ENCODE results near the gene PSMB10.

PSMB10 gene

GRCh38 chr16:67930678-67931211 lies 5.9 kb downstream of the PSMB10 start:
- no peak for DNase-seq (ENCODE audit: low spot score)
- Histone ChIP-seq H3K79me1 (ENCODE audit: low read depth, low read length) (no peaks in the 10 kb centered on the region), H3K4me3 (ENCODE audit: low read length in 2 of 2) (peak overlapping the region in 1 of 2 donors; percentile 61)

DNA sequence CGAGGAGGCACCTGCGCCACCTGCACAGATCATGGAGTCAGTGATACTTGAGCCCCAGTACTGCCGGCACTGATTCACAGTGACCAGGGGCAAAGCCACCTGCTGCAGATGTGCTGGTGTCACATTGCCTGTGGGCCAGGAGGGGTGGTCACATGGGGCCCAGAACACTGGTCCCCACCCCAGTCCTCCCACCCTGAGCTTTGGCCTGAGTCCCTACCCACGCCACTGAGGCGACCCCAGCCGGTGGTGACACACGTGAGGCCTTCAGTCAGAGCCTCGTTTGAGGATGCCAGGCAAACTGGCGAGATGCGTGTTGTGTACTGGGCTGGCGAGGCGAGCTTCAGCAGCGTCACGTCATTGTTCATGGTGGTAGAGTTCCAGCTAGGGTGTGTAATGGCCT lies 6.5 kb downstream of the PSMB10 start:
- Histone ChIP-seq H3K27me3 (ENCODE audit: control insufficient read depth in 3 of 3, insufficient read depth in 3 of 3, low read depth in 1 of 3, low read length in 3 of 3) (peaks cover 0 to 4% (median 0%) of the 10 kb centered on the region in 3 experiments), H3K18ac (ENCODE audit: low read length) (no peak overlapping the region), H2BK5ac (ENCODE audit: low read length) (no peak overlapping the region), H3K79me1 (ENCODE audit: low read depth, low read length) (no peaks in the 10 kb centered on the region), H3K4ac (ENCODE audit: low read length) (no peak overlapping the region), H3K14ac (ENCODE audit: low read length) (no peak overlapping the region), H3K4me1 (ENCODE audit: control insufficient read depth in 2 of 2, insufficient read depth in 1 of 2, low read depth in 1 of 2, low read length in 2 of 2) (peaks cover 3 to 7% of the 10 kb centered on the region in 2 donors), H2BK120ac (ENCODE audit: low read depth, low read length) (no peak overlapping the region), H2AFZ (ENCODE audit: low read length) (no peak overlapping the region), H3K9ac (ENCODE audit: low read depth, low read length, poor library complexity) (no peak overlapping the region), H3K4me2 (ENCODE audit: insufficient read depth, low read length, poor library complexity, severe bottlenecking) (no peak overlapping the region), H3K23ac (ENCODE audit: low read depth, low read length, poor library complexity) (peak overlapping the region; percentile 52), H4K91ac (ENCODE audit: low read depth, low read length, poor library complexity) (no peak overlapping the region), H4K8ac (ENCODE audit: low read depth, low read length) (no peak overlapping the region), H2BK15ac (ENCODE audit: low read length) (no peak overlapping the region), H2BK12ac (ENCODE audit: low read length) (no peak overlapping the region), H3K4me3 (ENCODE audit: low read length in 2 of 2) (no peak overlapping the region), H3K36me3 (replicated peaks in 1 of 2; ENCODE audit: control insufficient read depth in 2 of 2, insufficient read depth in 2 of 2, low read length in 2 of 2) (peaks cover 15 to 60% of the 10 kb centered on the region in 2 donors), H3K9me3 (replicated peaks in 1 of 2; ENCODE audit: control insufficient read depth in 2 of 2, insufficient read depth in 1 of 2, low read depth in 1 of 2, low read length in 2 of 2) (peaks cover 0 to 2% of the 10 kb centered on the region in 2 donors), H2AK5ac (ENCODE audit: low read depth, low read length) (no peak overlapping the region), H3K27ac (replicated peaks; ENCODE audit: low read length) (no peak overlapping the region)
- no CpG with 5 or more reads among the region's 14 CpGs for WGBS, 2 donors (ENCODE audit: extremely low coverage in 2 of 2, insufficient read length in 2 of 2, insufficient replicate concordance in 1 of 2)
- no peak for DNase-seq (ENCODE audit: low spot score)

More at GRCh38 chr16:67930678-67931211, 5.9 kb downstream of the PSMB10 start:
- Histone ChIP-seq H3K4me1 (ENCODE audit: control insufficient read depth in 2 of 2, insufficient read depth in 1 of 2, low read depth in 1 of 2, low read length in 2 of 2) (peaks cover 3 to 10% of the 10 kb centered on the region in 2 donors), H3K27me3 (ENCODE audit: control insufficient read depth in 3 of 3, insufficient read depth in 3 of 3, low read depth in 1 of 3, low read length in 3 of 3) (peaks cover 0 to 4% (median 0%) of the 10 kb centered on the region in 3 experiments), H3K9ac (ENCODE audit: low read depth, low read length, poor library complexity) (no peak overlapping the region), H3K23ac (ENCODE audit: low read depth, low read length, poor library complexity) (peak overlapping the region; percentile 52), H2AFZ (ENCODE audit: low read length) (no peak overlapping the region), H3K4ac (ENCODE audit: low read length) (no peak overlapping the region), H3K14ac (ENCODE audit: low read length) (no peak overlapping the region), H2BK12ac (ENCODE audit: low read length) (no peak overlapping the region), H3K36me3 (replicated peaks in 1 of 2; ENCODE audit: control insufficient read depth in 2 of 2, insufficient read depth in 2 of 2, low read length in 2 of 2) (peaks cover 15 to 60% of the 10 kb centered on the region in 2 donors), H3K4me2 (ENCODE audit: insufficient read depth, low read length, poor library complexity, severe bottlenecking) (no peak overlapping the region), H2BK5ac (ENCODE audit: low read length) (no peak overlapping the region), H4K8ac (ENCODE audit: low read depth, low read length) (no peak overlapping the region), H2BK120ac (ENCODE audit: low read depth, low read length) (no peak overlapping the region), H3K27ac (replicated peaks; ENCODE audit: low read length) (no peak overlapping the region), H3K18ac (ENCODE audit: low read length) (no peak overlapping the region), H3K9me3 (replicated peaks in 1 of 2; ENCODE audit: control insufficient read depth in 2 of 2, insufficient read depth in 1 of 2, low read depth in 1 of 2, low read length in 2 of 2) (peaks cover 0 to 2% of the 10 kb centered on the region in 2 donors), H4K91ac (ENCODE audit: low read depth, low read length, poor library complexity) (no peak overlapping the region), H2AK5ac (ENCODE audit: low read depth, low read length) (no peak overlapping the region), H2BK15ac (ENCODE audit: low read length) (no peak overlapping the region)
- WGBS, 2 donors (ENCODE audit: extremely low coverage in 2 of 2, insufficient read length in 2 of 2, insufficient replicate concordance in 1 of 2) = no CpG with 5 or more reads among the region's 17 CpGs

DNA sequence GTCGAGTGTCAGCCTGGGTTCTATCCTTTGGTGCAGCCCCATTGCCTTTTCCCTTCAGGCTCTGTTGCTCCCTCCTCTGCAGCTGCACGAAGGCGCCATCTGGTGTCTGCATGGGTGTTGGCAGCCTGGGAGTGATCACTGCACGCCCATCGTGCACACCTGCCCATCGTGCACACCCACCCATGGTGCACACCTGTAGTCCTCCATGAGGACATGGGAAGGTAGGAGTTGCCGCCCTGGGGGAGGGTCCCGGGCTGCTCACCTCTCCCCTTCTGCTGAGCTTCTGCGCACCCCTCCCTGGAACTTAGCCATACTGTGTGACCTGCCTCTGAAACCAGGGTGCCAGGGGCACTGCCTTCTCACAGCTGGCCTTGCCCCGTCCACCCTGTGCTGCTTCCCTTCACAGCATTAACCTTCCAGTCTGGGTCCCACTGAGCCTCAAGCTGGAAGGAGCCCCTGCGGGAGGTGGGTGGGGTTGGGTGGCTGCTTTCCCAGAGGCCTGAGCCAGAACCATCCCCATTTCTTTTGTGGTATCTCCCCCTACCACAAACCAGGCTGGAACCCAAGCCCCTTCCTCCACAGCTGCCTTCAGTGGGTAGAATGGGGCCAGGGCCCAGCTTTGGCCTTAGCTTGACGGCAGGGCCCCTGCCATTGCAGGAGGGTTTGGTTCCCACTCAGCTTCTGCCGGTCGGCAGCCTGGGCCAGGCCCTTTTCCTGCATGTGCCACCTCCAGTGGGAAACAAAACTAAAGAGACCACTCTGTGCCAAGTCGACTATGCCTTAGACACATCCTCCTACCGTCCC lies 7.9 kb downstream of the PSMB10 start:
- Histone ChIP-seq H2BK12ac (ENCODE audit: low read length) (no peak overlapping the region), H3K9me3 (replicated peaks in 1 of 2; ENCODE audit: control insufficient read depth in 2 of 2, insufficient read depth in 1 of 2, low read depth in 1 of 2, low read length in 2 of 2) (peaks cover 0 to 2% of the 10 kb centered on the region in 2 donors), H3K18ac (ENCODE audit: low read length) (no peak overlapping the region), H2AK5ac (ENCODE audit: low read depth, low read length) (no peak overlapping the region), H3K4ac (ENCODE audit: low read length) (no peak overlapping the region), H3K79me1 (ENCODE audit: low read depth, low read length) (no peaks in the 10 kb centered on the region), H2BK5ac (ENCODE audit: low read length) (no peak overlapping the region), H3K27ac (replicated peaks; ENCODE audit: low read length) (no peak overlapping the region), H3K27me3 (ENCODE audit: control insufficient read depth in 3 of 3, insufficient read depth in 3 of 3, low read depth in 1 of 3, low read length in 3 of 3) (no peaks in the 10 kb centered on the region), H3K4me2 (ENCODE audit: insufficient read depth, low read length, poor library complexity, severe bottlenecking) (no peak overlapping the region), H3K23ac (ENCODE audit: low read depth, low read length, poor library complexity) (no peak overlapping the region), H4K91ac (ENCODE audit: low read depth, low read length, poor library complexity) (no peak overlapping the region), H2AFZ (ENCODE audit: low read length) (no peak overlapping the region), H3K14ac (ENCODE audit: low read length) (no peak overlapping the region), H3K4me3 (ENCODE audit: low read length in 2 of 2) (peak overlapping the region in 1 of 2 donors; percentile 32), H2BK15ac (ENCODE audit: low read length) (no peak overlapping the region), H3K4me1 (ENCODE audit: control insufficient read depth in 2 of 2, insufficient read depth in 1 of 2, low read depth in 1 of 2, low read length in 2 of 2) (no peaks in the 10 kb centered on the region), H4K8ac (ENCODE audit: low read depth, low read length) (no peak overlapping the region), H3K36me3 (replicated peaks in 1 of 2; ENCODE audit: control insufficient read depth in 2 of 2, insufficient read depth in 2 of 2, low read length in 2 of 2) (peaks cover 15 to 68% of the 10 kb centered on the region in 2 donors), H3K9ac (ENCODE audit: low read depth, low read length, poor library complexity) (no peak overlapping the region), H2BK120ac (ENCODE audit: low read depth, low read length) (no peak overlapping the region)
- peak; percentile 48 for DNase-seq (ENCODE audit: low spot score)
- no CpG with 5 or more reads among the region's 16 CpGs for WGBS, 2 donors (ENCODE audit: extremely low coverage in 2 of 2, insufficient read length in 2 of 2, insufficient replicate concordance in 1 of 2)

GRCh38 chr16:67928147-67928546 lies 8.5 kb downstream of the PSMB10 start:
- H4K91ac ChIP-seq (ENCODE audit: low read depth, low read length, poor library complexity) = no peak overlapping the region
- no peak overlapping the region for H2AK5ac ChIP-seq (ENCODE audit: low read depth, low read length)
- H3K14ac ChIP-seq (ENCODE audit: low read length) = no peak overlapping the region
- no peak overlapping the region for H3K9ac ChIP-seq (ENCODE audit: low read depth, low read length, poor library complexity)
- no peak overlapping the region for H3K18ac ChIP-seq (ENCODE audit: low read length)
- H2BK120ac ChIP-seq (ENCODE audit: low read depth, low read length) = no peak overlapping the region
- no peak overlapping the region for H3K27ac ChIP-seq (replicated peaks; ENCODE audit: low read length)
- H3K36me3 ChIP-seq (replicated peaks in 1 of 2; ENCODE audit: control insufficient read depth in 2 of 2, insufficient read depth in 2 of 2, low read length in 2 of 2) = peaks cover 17 to 71% of the 10 kb centered on the region in 2 donors
- H3K27me3 ChIP-seq (ENCODE audit: control insufficient read depth in 3 of 3, insufficient read depth in 3 of 3, low read depth in 1 of 3, low read length in 3 of 3) = no peaks in the 10 kb centered on the region
- no peak overlapping the region for H2BK12ac ChIP-seq (ENCODE audit: low read length)
- no peak overlapping the region for H2BK15ac ChIP-seq (ENCODE audit: low read length)
- H3K23ac ChIP-seq (ENCODE audit: low read depth, low read length, poor library complexity) = no peak overlapping the region
- no peaks in the 10 kb centered on the region for H3K4me1 ChIP-seq (ENCODE audit: control insufficient read depth in 2 of 2, insufficient read depth in 1 of 2, low read depth in 1 of 2, low read length in 2 of 2)
- no peak overlapping the region for H3K4me3 ChIP-seq (ENCODE audit: low read length in 2 of 2)
- WGBS, 2 donors (ENCODE audit: extremely low coverage in 2 of 2, insufficient read length in 2 of 2, insufficient replicate concordance in 1 of 2) = no CpG with 5 or more reads among the region's 7 CpGs
- no peak overlapping the region for H3K4me2 ChIP-seq (ENCODE audit: insufficient read depth, low read length, poor library complexity, severe bottlenecking)
- H4K8ac ChIP-seq (ENCODE audit: low read depth, low read length) = no peak overlapping the region
- peaks cover 0 to 2% of the 10 kb centered on the region in 2 donors for H3K9me3 ChIP-seq (replicated peaks in 1 of 2; ENCODE audit: control insufficient read depth in 2 of 2, insufficient read depth in 1 of 2, low read depth in 1 of 2, low read length in 2 of 2)
- peaks cover 3% of the 10 kb centered on the region for H3K79me1 ChIP-seq (ENCODE audit: low read depth, low read length)
- H2BK5ac ChIP-seq (ENCODE audit: low read length) = no peak overlapping the region
- H2AFZ ChIP-seq (ENCODE audit: low read length) = no peak overlapping the region
- no peak overlapping the region for H3K4ac ChIP-seq (ENCODE audit: low read length)
- no peak for DNase-seq (ENCODE audit: low spot score)

Measured in neuronal stem cell (in vitro differentiated cells).